Measurements from ENCODE around the gene TMEM245. TPM values are rescaled to one million over a fixed set of nuclear protein-coding genes. Genes with fewer than 3 reads are reported as not detected.
"Not testable (repeated sequence)": the region's sequence is repeated elsewhere in the genome, so short reads cannot be mapped to it uniquely, and the experiment has no call there.

Gene TMEM245
- total and polyA plus RNA-seq, 3 experiments from 2014 or later = 24.4 to 35.2 (median 34.4) TPM

- Mint-ChIP-seq H3K27ac (no peak overlapping the region), H3K4me3 (no peak overlapping the region), H3K36me3 (peaks cover 0 to 5% (median 0%) of the 10 kb centered on the region in 3 donors), H3K27me3 (no peaks in the 10 kb centered on the region), H3K9me3 (no peaks in the 10 kb centered on the region), H3K4me1 (no peaks in the 10 kb centered on the region)
- Histone ChIP-seq H3K27me3 (ENCODE audit: insufficient read depth, low read length, poor library complexity, severe bottlenecking) (no peaks in the 10 kb centered on the region), H3K4me1 (ENCODE audit: insufficient read depth, low read length) (no peaks in the 10 kb centered on the region), H3K27ac (ENCODE audit: low read depth, low read length) (no peak overlapping the region), H3K4me3 (ENCODE audit: low read length) (no peak overlapping the region), H3K9me3 (ENCODE audit: low read length) (no peaks in the 10 kb centered on the region), H3K36me3 (ENCODE audit: insufficient read depth, low read length) (no peaks in the 10 kb centered on the region)
- no peak for DNase-seq
- POLR2A ChIA-PET = no interaction called here
- CTCF ChIA-PET = no interaction called here
Measured at GRCh38 chr9:108983885-108984284, 135.9 kb downstream of the TMEM245 start.

- Mint-ChIP-seq H3K4me1 (no peaks in the 10 kb centered on the region), H3K36me3 (no peaks in the 10 kb centered on the region), H3K4me3 (no peak overlapping the region), H3K9me3 (no peaks in the 10 kb centered on the region), H3K27me3 (no peaks in the 10 kb centered on the region), H3K27ac (no peak overlapping the region)
- no peak overlapping the region for H3K27ac ChIP-seq (ENCODE audit: low read depth, low read length)
- H3K36me3 ChIP-seq (ENCODE audit: insufficient read depth, low read length) = no peaks in the 10 kb centered on the region
- ChIA-PET CTCF (no interaction called here), POLR2A (no interaction called here)
- no peaks in the 10 kb centered on the region for H3K27me3 ChIP-seq (ENCODE audit: insufficient read depth, low read length, poor library complexity, severe bottlenecking)
- H3K4me3 ChIP-seq (ENCODE audit: low read length) = no peak overlapping the region
- no peaks in the 10 kb centered on the region for H3K9me3 ChIP-seq (ENCODE audit: low read length)
- DNase-seq = no peak
- no peaks in the 10 kb centered on the region for H3K4me1 ChIP-seq (ENCODE audit: insufficient read depth, low read length)
Measured at GRCh38 chr9:108980893-108981292, 138.9 kb downstream of the TMEM245 start.

GRCh38 chr9:108978205-108978604 lies 141.5 kb downstream of the TMEM245 start:
- no peaks in the 10 kb centered on the region for H3K36me3 ChIP-seq (ENCODE audit: insufficient read depth, low read length)
- no peaks in the 10 kb centered on the region for H3K27me3 ChIP-seq (ENCODE audit: insufficient read depth, low read length, poor library complexity, severe bottlenecking)
- no peaks in the 10 kb centered on the region for H3K36me3 Mint-ChIP-seq
- no peak for DNase-seq
- H3K4me3 Mint-ChIP-seq = no peak overlapping the region
- POLR2A ChIA-PET = no interaction called here
- H3K9me3 Mint-ChIP-seq = no peaks in the 10 kb centered on the region
- H3K27me3 Mint-ChIP-seq = no peaks in the 10 kb centered on the region
- no peak overlapping the region for H3K4me3 ChIP-seq (ENCODE audit: low read length)
- no peak overlapping the region for H3K27ac ChIP-seq (ENCODE audit: low read depth, low read length)
- CTCF ChIA-PET = no interaction called here
- H3K4me1 ChIP-seq (ENCODE audit: insufficient read depth, low read length) = no peaks in the 10 kb centered on the region
- H3K9me3 ChIP-seq (ENCODE audit: low read length) = no peaks in the 10 kb centered on the region
- H3K27ac Mint-ChIP-seq = no peak overlapping the region
- no peaks in the 10 kb centered on the region for H3K4me1 Mint-ChIP-seq

- POLR2A ChIA-PET = no interaction called here
Measured at GRCh38 chr9:108973895-108974294, 145.9 kb downstream of the TMEM245 start.

GRCh38 chr9:108972626-108973209 lies 147.0 kb downstream of the TMEM245 start:
- H3K4me1 ChIP-seq (ENCODE audit: insufficient read depth, low read length) = no peaks in the 10 kb centered on the region
- H3K4me3 ChIP-seq (ENCODE audit: low read length) = no peak overlapping the region
- no peaks in the 10 kb centered on the region for H3K36me3 ChIP-seq (ENCODE audit: insufficient read depth, low read length)
- no peak overlapping the region for H3K27ac Mint-ChIP-seq
- no peak overlapping the region for H3K27ac ChIP-seq (ENCODE audit: low read depth, low read length)
- H3K27me3 Mint-ChIP-seq = peaks cover 0 to 3% of the 10 kb centered on the region in 2 donors
- ChIA-PET CTCF (interaction anchor here (0.9 kb wide), 1 partner anchor 9 kb away, joined by 3 read pairs; no protein-coding TSS in a partner anchor), POLR2A (no interaction called here)
- no peaks in the 10 kb centered on the region for H3K27me3 ChIP-seq (ENCODE audit: insufficient read depth, low read length, poor library complexity, severe bottlenecking)
- H3K36me3 Mint-ChIP-seq = peaks cover 0 to 7% (median 2%) of the 10 kb centered on the region in 3 donors
- H3K4me3 Mint-ChIP-seq = no peak overlapping the region
- no peak for DNase-seq
- H3K4me1 Mint-ChIP-seq = no peaks in the 10 kb centered on the region
- H3K9me3 ChIP-seq (ENCODE audit: low read length) = no peaks in the 10 kb centered on the region
- H3K9me3 Mint-ChIP-seq = peaks cover 0 to 10% (median 2%) of the 10 kb centered on the region in 5 donors

More at GRCh38 chr9:108973895-108974294, 145.9 kb downstream of the TMEM245 start:
- peaks cover 0 to 7% (median 2%) of the 10 kb centered on the region in 3 donors for H3K36me3 Mint-ChIP-seq
- no peaks in the 10 kb centered on the region for H3K9me3 ChIP-seq (ENCODE audit: low read length)
- no peaks in the 10 kb centered on the region for H3K4me1 ChIP-seq (ENCODE audit: insufficient read depth, low read length)
- no peak overlapping the region for H3K4me3 Mint-ChIP-seq
- peaks cover 0 to 3% of the 10 kb centered on the region in 2 donors for H3K27me3 Mint-ChIP-seq
- H3K27ac ChIP-seq (ENCODE audit: low read depth, low read length) = no peak overlapping the region
- no peak overlapping the region for H3K27ac Mint-ChIP-seq
- peaks cover 0 to 10% (median 2%) of the 10 kb centered on the region in 5 donors for H3K9me3 Mint-ChIP-seq
- no peak for DNase-seq
- H3K27me3 ChIP-seq (ENCODE audit: insufficient read depth, low read length, poor library complexity, severe bottlenecking) = no peaks in the 10 kb centered on the region
- no peak overlapping the region for H3K4me3 ChIP-seq (ENCODE audit: low read length)
- no peaks in the 10 kb centered on the region for H3K36me3 ChIP-seq (ENCODE audit: insufficient read depth, low read length)
- H3K4me1 Mint-ChIP-seq = no peaks in the 10 kb centered on the region
- CTCF ChIA-PET = no interaction called here

- no peak overlapping the region for H3K27ac ChIP-seq (ENCODE audit: low read depth, low read length)
- peaks cover 0 to 10% (median 2%) of the 10 kb centered on the region in 5 donors for H3K9me3 Mint-ChIP-seq
- H3K27ac Mint-ChIP-seq = no peak overlapping the region
- H3K4me1 Mint-ChIP-seq = no peaks in the 10 kb centered on the region
- no peak overlapping the region for H3K4me3 Mint-ChIP-seq
- CTCF ChIA-PET = no interaction called here
- peaks cover 0 to 7% (median 3%) of the 10 kb centered on the region in 3 donors for H3K36me3 Mint-ChIP-seq
- H3K27me3 Mint-ChIP-seq = peaks cover 0 to 3% of the 10 kb centered on the region in 2 donors
- H3K4me1 ChIP-seq (ENCODE audit: insufficient read depth, low read length) = no peaks in the 10 kb centered on the region
- H3K27me3 ChIP-seq (ENCODE audit: insufficient read depth, low read length, poor library complexity, severe bottlenecking) = no peaks in the 10 kb centered on the region
- DNase-seq = no peak
- no peaks in the 10 kb centered on the region for H3K36me3 ChIP-seq (ENCODE audit: insufficient read depth, low read length)
- POLR2A ChIA-PET = no interaction called here
- no peaks in the 10 kb centered on the region for H3K9me3 ChIP-seq (ENCODE audit: low read length)
- no peak overlapping the region for H3K4me3 ChIP-seq (ENCODE audit: low read length)
Measured at GRCh38 chr9:108972186-108972585, 147.6 kb downstream of the TMEM245 start.

- H3K4me1 ChIP-seq (ENCODE audit: insufficient read depth, low read length); H3K4me3 Mint-ChIP-seq; H3K4me3 ChIP-seq (ENCODE audit: low read length); CTCF ChIA-PET; H3K36me3 ChIP-seq (ENCODE audit: insufficient read depth, low read length); H3K9me3 Mint-ChIP-seq; H3K27ac Mint-ChIP-seq; H3K4me1 Mint-ChIP-seq; POLR2A ChIA-PET; H3K36me3 Mint-ChIP-seq; H3K27me3 Mint-ChIP-seq; H3K9me3 ChIP-seq (ENCODE audit: low read length); H3K27ac ChIP-seq (ENCODE audit: low read depth, low read length); DNase-seq; H3K27me3 ChIP-seq (ENCODE audit: insufficient read depth, low read length, poor library complexity, severe bottlenecking): not testable (repeated sequence)
Measured at GRCh38 chr9:108971392-108971791, 148.4 kb downstream of the TMEM245 start.

- H3K9me3 Mint-ChIP-seq = peaks cover 0 to 10% (median 2%) of the 10 kb centered on the region in 5 donors
- H3K27ac ChIP-seq (ENCODE audit: low read depth, low read length) = no peak overlapping the region
- H3K4me1 Mint-ChIP-seq = no peaks in the 10 kb centered on the region
- H3K36me3 Mint-ChIP-seq = peaks cover 0 to 7% (median 3%) of the 10 kb centered on the region in 3 donors
- H3K4me3 Mint-ChIP-seq = no peak overlapping the region
- H3K27ac Mint-ChIP-seq = no peak overlapping the region
- H3K4me1 ChIP-seq (ENCODE audit: insufficient read depth, low read length) = no peaks in the 10 kb centered on the region
- no peaks in the 10 kb centered on the region for H3K36me3 ChIP-seq (ENCODE audit: insufficient read depth, low read length)
- peaks cover 0 to 3% of the 10 kb centered on the region in 2 donors for H3K27me3 Mint-ChIP-seq
- no peak for DNase-seq
- no peak overlapping the region for H3K4me3 ChIP-seq (ENCODE audit: low read length)
- H3K27me3 ChIP-seq (ENCODE audit: insufficient read depth, low read length, poor library complexity, severe bottlenecking) = no peaks in the 10 kb centered on the region
- no peaks in the 10 kb centered on the region for H3K9me3 ChIP-seq (ENCODE audit: low read length)
- CTCF ChIA-PET = no interaction called here
- POLR2A ChIA-PET = no interaction called here
Measured at GRCh38 chr9:108967916-108968315, 151.8 kb downstream of the TMEM245 start.
